Mucosa of descending colon (tissue), 3 donors: Measurements from ENCODE around the gene GABRG3. TPM values are rescaled to one million over a fixed set of nuclear protein-coding genes. Genes with fewer than 3 reads are reported as not detected.

Experiments
- ATAC-seq: fragments of 200-7000 bp; cut with Tn5 transposase; one replicate; pipeline ENCODE4 v1.9.1; 2020; ENCODE audit warnings: mild to moderate bottlenecking, moderate library complexity
- DNase-seq, 3 donors: peaks; one replicate each; pipeline ENCODE4 v3.0.0-alpha.2; 2020
- H3K36me3 ChIP-seq: fragments of 200-600 bp; one replicate; pipeline ENCODE4 v1.8.0; 2021; ENCODE audit warnings: low read depth, mild to moderate bottlenecking
- H3K4me1 ChIP-seq: fragments of 200-600 bp; one replicate; pipeline ENCODE4 v1.8.0; 2021; ENCODE audit warnings: low read depth, mild to moderate bottlenecking
- H3K4me3 ChIP-seq: fragments of 200-600 bp; one replicate; pipeline ENCODE4 v1.8.0; 2021; ENCODE audit warnings: mild to moderate bottlenecking
- H3K9me3 ChIP-seq: fragments of 200-600 bp; one replicate; pipeline ENCODE4 v1.8.0; 2021; ENCODE audit warnings: mild to moderate bottlenecking
- CTCF ChIP-seq: fragments of 200-600 bp; IDR thresholded peaks from one replicate; pipeline ENCODE4 v1.8.0; 2022; ENCODE audit warnings: antibody characterized with exemption, mild to moderate bottlenecking
- intact Hi-C, 2 donors: fragments of 100-400 bp; cut with DNase I in 1 of 2; cut with micrococcal nuclease in 1 of 2; formaldehyde crosslinking; loops; one replicate each; pipeline versions ENCODE4 v1.11.0 to v1.11.1; 2022; cut with DNase I, micrococcal nuclease
- total RNA-seq, 3 donors: library from RNA; stranded (reverse); fragmentation: NEBNext Ultra II Directional in 2 of 3; extraction: Animal tissue kit (Norgen Biotek cat#: 25700) in 2 of 3; gene quantifications; one replicate each; pipeline versions ENCODE4 v1.2.1 to v1.2.4, GENCODE V29; 2021 to 2023
- donor health status: DM: no; HTN: no; CAD: no; lungs with moderate emphysema.
- donor health status: DM: no; HTN: no; CAD: no.
- donor health status: DM: no; HTN: yes; CAD: no.

Gene GABRG3
- total RNA-seq, 3 donors from 2014 or later: 0.03 TPM; not detected in 2

DNA sequence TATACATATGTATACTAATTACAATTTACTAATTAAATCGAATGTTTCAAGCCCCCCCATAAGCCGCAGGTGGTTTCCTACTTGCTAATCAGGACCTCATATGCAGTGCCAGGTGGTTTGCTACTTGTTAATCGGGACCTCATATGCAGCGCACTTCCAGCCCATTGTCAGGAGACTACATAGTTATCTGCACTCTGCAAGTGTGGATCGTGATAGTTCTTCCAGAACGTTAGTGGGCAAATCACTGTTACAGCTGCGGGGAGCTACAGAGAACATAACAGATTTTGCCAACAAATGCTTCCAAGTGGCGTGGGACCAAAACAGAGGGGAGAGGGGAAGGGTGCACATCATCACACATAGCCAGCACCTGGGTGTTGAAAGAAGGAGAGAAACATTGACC is 558.4 kb downstream of the GABRG3 start:
- TF ChIP-seq CTCF: no peak
- DNase-seq (no peak), ATAC-seq (no peak)
- Histone ChIP-seq H3K9me3 (peaks cover 65% of the 10 kb centered on the region), H3K36me3 (no peaks in the 10 kb centered on the region), H3K4me3 (no peak overlapping the region), H3K4me1 (no peaks in the 10 kb centered on the region)
- intact Hi-C loops: no loop called here

DNA sequence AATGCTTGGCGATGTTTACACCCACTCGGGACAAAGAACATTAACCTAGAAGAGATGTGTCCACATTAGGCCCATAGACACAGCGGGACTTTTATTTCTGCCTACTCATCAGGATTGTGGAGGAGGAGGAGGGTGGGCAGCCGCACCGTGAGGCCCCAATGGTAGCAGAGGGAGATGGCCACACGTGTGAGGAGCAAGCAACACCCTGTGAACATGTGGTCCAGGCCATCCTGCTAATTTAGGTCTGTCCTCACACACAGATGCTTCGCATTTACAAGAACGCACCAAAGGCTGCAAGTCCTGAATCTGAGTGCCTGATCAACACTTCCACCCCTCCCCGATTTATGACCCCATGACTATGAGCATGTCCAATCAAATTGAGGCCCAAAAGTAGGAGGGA is 560.0 kb downstream of the GABRG3 start:
- Histone ChIP-seq H3K4me3 (no peak overlapping the region), H3K36me3 (no peaks in the 10 kb centered on the region), H3K9me3 (peaks cover 67% of the 10 kb centered on the region), H3K4me1 (no peaks in the 10 kb centered on the region)
- TF ChIP-seq CTCF: no peak
- ATAC-seq (no peak), DNase-seq (no peak)
- intact Hi-C loops: loop anchor here in 1 of 2 donors (10.0 kb wide), 1 partner anchor 64 kb away; no protein-coding TSS in a partner anchor

DNA sequence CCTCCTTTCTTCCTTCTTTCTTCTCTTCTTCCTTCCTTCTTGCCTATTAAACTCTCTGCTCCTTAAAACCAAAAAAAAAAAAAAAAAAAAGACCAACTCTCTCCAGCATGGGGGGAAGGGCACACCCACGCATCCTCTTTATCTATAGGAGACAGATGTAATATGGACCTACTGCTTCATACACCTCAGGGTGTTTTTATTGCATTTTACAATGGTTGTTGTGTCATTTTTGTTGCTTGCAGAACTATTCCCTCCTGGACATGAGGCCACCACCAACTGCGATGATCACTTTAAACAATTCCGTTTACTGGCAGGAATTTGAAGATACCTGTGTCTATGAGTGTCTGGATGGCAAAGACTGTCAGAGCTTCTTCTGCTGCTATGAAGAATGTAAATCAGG is 561.4 kb downstream of the GABRG3 start:
- ATAC-seq: no peak
- no peak for TF ChIP-seq CTCF

GRCh38 chr15:27535445-27536129 is 564.6 kb downstream of the GABRG3 start:
- no peak overlapping the region for H3K4me3 ChIP-seq
- H3K4me1 ChIP-seq: no peaks in the 10 kb centered on the region
- no peak for ATAC-seq
- H3K9me3 ChIP-seq: peaks cover 75% of the 10 kb centered on the region
- intact Hi-C loops: loop anchor here in 1 of 2 donors (10.0 kb wide), 1 partner anchor 59 kb away; no protein-coding TSS in a partner anchor
- DNase-seq: no peak
- TF ChIP-seq CTCF: no peak
- no peaks in the 10 kb centered on the region for H3K36me3 ChIP-seq

More for the DNA sequence above, 561.4 kb downstream of the GABRG3 start:
- no peaks in the 10 kb centered on the region for H3K36me3 ChIP-seq
- peaks cover 65% of the 10 kb centered on the region for H3K9me3 ChIP-seq
- intact Hi-C loops: loop anchor here in 1 of 2 donors (10.0 kb wide), 1 partner anchor 62 kb away; no protein-coding TSS in a partner anchor
- no peak overlapping the region for H3K4me3 ChIP-seq
- no peak for DNase-seq
- H3K4me1 ChIP-seq: no peaks in the 10 kb centered on the region

GRCh38 chr15:27538325-27538724 is 567.3 kb downstream of the GABRG3 start:
- Histone ChIP-seq H3K9me3 (peaks cover 87% of the 10 kb centered on the region), H3K36me3 (no peaks in the 10 kb centered on the region), H3K4me3 (no peak overlapping the region), H3K4me1 (no peaks in the 10 kb centered on the region)
- ATAC-seq: no peak
- no peak for TF ChIP-seq CTCF
- intact Hi-C loops: loop anchor here in 1 of 2 donors (10.0 kb wide), 1 partner anchor 56 kb away; no protein-coding TSS in a partner anchor
- no peak for DNase-seq
